CD4-positive, CD25-positive, alpha-beta regulatory T cell (primary cell): ENCODE measurements around the gene DISP3. TPM values are rescaled to one million over a fixed set of nuclear protein-coding genes. Genes with fewer than 3 reads are reported as not detected.

ENCODE experiments used
- ATAC-seq, 2 donors: fragments of 150-1000 bp; cut with Tn5 transposase; one replicate each; pipeline ENCODE4 v1.10.0; 2021; ENCODE audit warnings: low read depth in 2 of 2, moderate number of reproducible peaks in 2 of 2, moderate library complexity in 1 of 2
- DNase-seq, 3 donors: peaks; one replicate each; pipeline versions ENCODE4 v3.0.0 to v3.0.0-alpha.2; 2012 to 2022; ENCODE audit warnings: mixed read lengths in 1 of 3
- H3K27ac ChIP-seq: one replicate; pipeline ENCODE4 v1.7.0; 2013; ENCODE audit warnings: mild to moderate bottlenecking, low read length; ENCODE audit not compliant: insufficient read depth, poor library complexity, severe bottlenecking
- H3K27me3 ChIP-seq: one replicate; pipeline ENCODE4 v1.7.0; 2013; ENCODE audit warnings: low read length; ENCODE audit not compliant: control insufficient read depth, insufficient read depth
- H3K36me3 ChIP-seq: one replicate; pipeline ENCODE4 v1.7.0; 2013; ENCODE audit warnings: mild to moderate bottlenecking, low read length, moderate library complexity; ENCODE audit not compliant: control insufficient read depth, insufficient read depth
- H3K4me1 ChIP-seq: 2 replicates; pipeline ENCODE4 v1.7.0; 2013; ENCODE audit warnings: mild to moderate bottlenecking, low read length; ENCODE audit not compliant: insufficient read depth, control insufficient read depth, poor library complexity, severe bottlenecking
- H3K4me3 ChIP-seq: one replicate; pipeline ENCODE4 v1.7.0; 2013; ENCODE audit warnings: low read depth, mild to moderate bottlenecking, low read length, moderate library complexity
- H3K9me3 ChIP-seq, 2 experiments: 1 replicate in 1 of 2; 2 replicates in 1 of 2; pipeline ENCODE4 v1.7.0; 2013; ENCODE audit warnings: low read length in 2 of 2, mild to moderate bottlenecking in 1 of 2, moderate library complexity in 1 of 2; ENCODE audit not compliant: control insufficient read depth in 2 of 2
- H3K27ac Mint-ChIP-seq, 3 donors: one replicate each; pipeline ENCODE4 v1.8.0; 2020 to 2022; ENCODE audit warnings: mild to moderate bottlenecking in 3 of 3, mixed read lengths in 3 of 3, moderate library complexity in 2 of 3
- H3K27me3 Mint-ChIP-seq: one replicate; pipeline ENCODE4 v1.8.0; 2022; ENCODE audit warnings: mild to moderate bottlenecking, mixed read lengths
- H3K36me3 Mint-ChIP-seq: one replicate; pipeline ENCODE4 v1.8.0; 2020; ENCODE audit warnings: mixed read lengths
- H3K4me1 Mint-ChIP-seq, 4 donors: one replicate each; pipeline ENCODE4 v1.8.0; 2020 to 2022; ENCODE audit warnings: mixed read lengths in 4 of 4, mild to moderate bottlenecking in 1 of 4
- H3K4me3 Mint-ChIP-seq, 4 donors: one replicate each; pipeline ENCODE4 v1.8.0; 2020 to 2022; ENCODE audit warnings: mild to moderate bottlenecking in 4 of 4, mixed read lengths in 4 of 4, moderate library complexity in 3 of 4
- H3K9me3 Mint-ChIP-seq, 7 donors: one replicate each; pipeline ENCODE4 v1.8.0; 2020 to 2022; ENCODE audit warnings: mixed read lengths in 7 of 7, mild to moderate bottlenecking in 3 of 7, moderate library complexity in 2 of 7
- polyA plus RNA-seq, 4 donors: library from polyadenylated mRNA; unstranded; fragments of 300-500 nt; fragmentation: Illumina TruSeq; gene quantifications; one replicate each; pipeline ENCODE4 v1.2.3, GENCODE V29; 2021
- total RNA-seq: library from RNA; stranded (reverse); gene quantifications from one replicate; pipeline ENCODE4 v1.2.3, GENCODE V29; 2022

DISP3 gene
- total and polyA plus RNA-seq, 5 donors from 2014 or later: 0.12 to 1.2 (median 0.23) TPM

DNA sequence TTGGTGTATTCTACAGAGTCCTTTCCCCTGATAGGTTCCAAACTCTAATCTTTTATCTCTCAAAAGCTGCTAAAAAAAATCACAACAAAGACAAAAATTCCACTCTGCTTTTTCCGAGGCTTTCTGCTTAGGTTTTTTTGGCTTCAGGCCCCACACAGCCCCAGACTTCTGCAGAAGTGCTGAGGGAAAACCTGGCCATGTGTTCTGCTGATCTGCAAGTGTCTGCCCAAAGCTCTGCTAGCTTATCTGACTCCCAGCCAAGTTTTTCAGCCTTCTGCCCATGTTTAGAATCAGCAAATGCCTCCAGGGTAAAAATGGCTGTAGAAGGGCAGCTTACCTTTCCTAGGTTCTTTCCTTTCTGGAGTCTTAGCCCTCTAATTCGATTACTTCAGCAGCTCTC, 28.4 kb downstream of the DISP3 start:
- Histone ChIP-seq H3K4me3 (no peak overlapping the region), H3K27ac (no peak overlapping the region), H3K36me3 (no peaks in the 10 kb centered on the region), H3K9me3 (peaks cover 28 to 34% of the 10 kb centered on the region in 2 experiments), H3K27me3 (no peaks in the 10 kb centered on the region), H3K4me1 (no peaks in the 10 kb centered on the region)
- Mint-ChIP-seq H3K27ac (no peak overlapping the region), H3K36me3 (peaks cover 15% of the 10 kb centered on the region), H3K27me3 (no peaks in the 10 kb centered on the region), H3K4me1 (peaks cover 0 to 6% (median 0%) of the 10 kb centered on the region in 4 donors), H3K4me3 (no peak overlapping the region), H3K9me3 (peaks cover 1 to 46% (median 9%) of the 10 kb centered on the region in 7 donors)
- no peak for ATAC-seq
- DNase-seq: no peak

DNA sequence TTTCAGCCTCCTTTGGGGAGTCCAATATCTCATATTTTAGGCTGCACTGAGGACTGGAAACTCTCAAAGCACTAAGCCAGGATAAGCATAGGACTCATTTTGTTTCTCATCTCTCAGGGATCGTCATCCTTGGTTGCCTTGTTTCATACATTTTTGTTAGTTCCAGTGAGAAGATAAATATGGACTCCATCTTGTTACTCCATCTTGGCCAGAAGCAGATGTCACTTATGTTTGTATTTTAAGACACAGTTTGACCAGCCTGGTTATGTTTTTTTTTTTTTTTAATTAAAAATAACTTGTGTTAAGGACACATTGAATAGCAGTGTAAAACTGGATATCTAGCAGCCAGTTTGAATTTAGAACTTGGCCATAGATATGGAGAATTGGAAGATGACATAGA, 34.7 kb downstream of the DISP3 start:
- H3K36me3 Mint-ChIP-seq: peaks cover 12% of the 10 kb centered on the region
- H3K9me3 Mint-ChIP-seq: peaks cover 0 to 12% (median 5%) of the 10 kb centered on the region in 7 donors
- Histone ChIP-seq H3K36me3 (no peaks in the 10 kb centered on the region), H3K4me3 (no peak overlapping the region), H3K27ac (no peak overlapping the region), H3K9me3 (no peaks in the 10 kb centered on the region), H3K4me1 (no peaks in the 10 kb centered on the region), H3K27me3 (no peaks in the 10 kb centered on the region)
- DNase-seq (no peak), ATAC-seq (no peak)
- no peak overlapping the region for H3K4me3 Mint-ChIP-seq
- peaks cover 8% of the 10 kb centered on the region for H3K27me3 Mint-ChIP-seq
- H3K4me1 Mint-ChIP-seq: peaks cover 0 to 6% (median 0%) of the 10 kb centered on the region in 4 donors
- H3K27ac Mint-ChIP-seq: no peak overlapping the region

- DNase-seq (no peak), ATAC-seq (no peak)
- H3K4me1 Mint-ChIP-seq: no peaks in the 10 kb centered on the region
- H3K36me3 ChIP-seq: no peaks in the 10 kb centered on the region
- no peaks in the 10 kb centered on the region for H3K27me3 ChIP-seq
- peaks cover 8% of the 10 kb centered on the region for H3K27me3 Mint-ChIP-seq
- H3K36me3 Mint-ChIP-seq: peaks cover 9% of the 10 kb centered on the region
- no peak overlapping the region for H3K27ac ChIP-seq
- H3K4me1 ChIP-seq: no peaks in the 10 kb centered on the region
- H3K9me3 Mint-ChIP-seq: peaks cover 0 to 12% (median 3%) of the 10 kb centered on the region in 7 donors
- H3K4me3 ChIP-seq: no peak overlapping the region
- H3K27ac Mint-ChIP-seq: no peak overlapping the region
- H3K9me3 ChIP-seq: no peaks in the 10 kb centered on the region
- no peak overlapping the region for H3K4me3 Mint-ChIP-seq
These were observed 35.4 kb downstream of the DISP3 start for GRCh38 chr1:11514366-11514765.

- Histone ChIP-seq H3K36me3 (no peaks in the 10 kb centered on the region), H3K27me3 (no peaks in the 10 kb centered on the region), H3K9me3 (no peaks in the 10 kb centered on the region), H3K4me3 (no peak overlapping the region), H3K4me1 (no peaks in the 10 kb centered on the region), H3K27ac (no peak overlapping the region)
- Mint-ChIP-seq H3K4me3 (no peak overlapping the region), H3K27me3 (peaks cover 8% of the 10 kb centered on the region), H3K4me1 (no peaks in the 10 kb centered on the region), H3K9me3 (peaks cover 0 to 9% (median 1%) of the 10 kb centered on the region in 7 donors), H3K36me3 (peaks cover 7% of the 10 kb centered on the region), H3K27ac (no peak overlapping the region)
- ATAC-seq (no peak), DNase-seq (no peak)
These were observed 36.7 kb downstream of the DISP3 start for GRCh38 chr1:11515368-11516300.

- H3K27ac Mint-ChIP-seq: no peak overlapping the region
- Histone ChIP-seq H3K27ac (no peak overlapping the region), H3K4me1 (no peaks in the 10 kb centered on the region), H3K9me3 (no peaks in the 10 kb centered on the region), H3K36me3 (no peaks in the 10 kb centered on the region), H3K4me3 (no peak overlapping the region), H3K27me3 (no peaks in the 10 kb centered on the region)
- no peak overlapping the region for H3K4me3 Mint-ChIP-seq
- peaks cover 0 to 8% (median 0%) of the 10 kb centered on the region in 7 donors for H3K9me3 Mint-ChIP-seq
- H3K4me1 Mint-ChIP-seq: no peaks in the 10 kb centered on the region
- H3K36me3 Mint-ChIP-seq: peaks cover 4% of the 10 kb centered on the region
- no peak for ATAC-seq
- H3K27me3 Mint-ChIP-seq: peaks cover 8% of the 10 kb centered on the region
- DNase-seq: no peak
These were observed 38.1 kb downstream of the DISP3 start for GRCh38 chr1:11516961-11517635.

- Mint-ChIP-seq H3K36me3 (peaks cover 4% of the 10 kb centered on the region), H3K9me3 (peaks cover 0 to 5% (median 0%) of the 10 kb centered on the region in 7 donors), H3K27me3 (peaks cover 10% of the 10 kb centered on the region), H3K4me1 (no peaks in the 10 kb centered on the region), H3K4me3 (no peak overlapping the region), H3K27ac (no peak overlapping the region)
- Histone ChIP-seq H3K4me3 (no peak overlapping the region), H3K9me3 (no peaks in the 10 kb centered on the region), H3K4me1 (no peaks in the 10 kb centered on the region), H3K27me3 (no peaks in the 10 kb centered on the region), H3K36me3 (no peaks in the 10 kb centered on the region), H3K27ac (no peak overlapping the region)
- no peak for ATAC-seq
- no peak for DNase-seq
These were observed 39.2 kb downstream of the DISP3 start for GRCh38 chr1:11518016-11518701.

DNA sequence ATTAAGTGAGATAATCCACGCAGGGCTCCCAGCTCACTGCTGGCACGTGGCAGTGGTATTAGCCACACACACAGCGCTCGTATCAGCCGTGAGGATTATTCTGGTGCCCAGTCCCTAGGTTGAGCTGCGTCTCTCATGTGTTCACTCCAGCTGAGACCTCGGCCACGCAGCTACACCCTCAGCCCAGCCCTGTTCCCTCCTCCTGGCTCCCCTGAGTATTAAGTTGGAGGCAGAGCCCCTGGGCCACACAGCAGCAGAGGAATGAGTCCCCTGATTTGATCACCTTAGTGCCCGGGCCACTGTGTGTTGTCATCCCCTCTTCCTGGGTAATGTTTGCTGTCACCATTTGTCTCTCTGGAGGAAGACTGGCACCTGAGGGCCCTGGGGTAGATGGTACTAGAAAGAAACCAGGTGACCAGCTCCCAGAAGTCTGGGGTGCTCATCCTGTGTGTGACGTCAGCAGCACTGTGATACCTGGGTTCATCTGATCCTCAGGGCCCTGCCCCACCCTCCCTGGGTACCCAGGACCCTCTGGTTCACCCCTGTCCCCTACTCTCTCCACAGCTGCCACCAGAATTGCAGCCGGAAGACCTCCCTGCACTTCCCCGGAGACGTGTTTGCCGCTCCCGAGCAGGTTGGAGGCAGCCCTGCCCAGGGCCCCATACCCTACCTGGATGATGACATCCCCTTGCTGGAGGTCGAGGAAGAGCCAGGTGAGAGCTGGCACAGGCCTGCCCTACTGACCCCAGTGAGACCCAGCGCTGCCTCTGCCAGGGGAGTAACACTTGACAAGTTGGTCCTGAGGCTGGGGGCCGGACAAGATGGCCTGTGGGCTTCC, 40.1 kb downstream of the DISP3 start:
- no peak for ATAC-seq
- peaks cover 0 to 4% (median 0%) of the 10 kb centered on the region in 7 donors for H3K9me3 Mint-ChIP-seq

More for the DNA sequence above, 40.1 kb downstream of the DISP3 start:
- H3K4me3 ChIP-seq: no peak overlapping the region
- H3K27me3 Mint-ChIP-seq: peaks cover 7% of the 10 kb centered on the region
- no peak overlapping the region for H3K4me3 Mint-ChIP-seq
- no peaks in the 10 kb centered on the region for H3K9me3 ChIP-seq
- no peaks in the 10 kb centered on the region for H3K4me1 ChIP-seq
- no peaks in the 10 kb centered on the region for H3K4me1 Mint-ChIP-seq
- no peaks in the 10 kb centered on the region for H3K36me3 Mint-ChIP-seq
- H3K36me3 ChIP-seq: no peaks in the 10 kb centered on the region
- no peak for DNase-seq
- no peaks in the 10 kb centered on the region for H3K27me3 ChIP-seq
- peak overlapping the region in 1 of 3 donors; percentile 56 for H3K27ac Mint-ChIP-seq
- no peak overlapping the region for H3K27ac ChIP-seq
